Measurements from ENCODE around the gene LHX2. TPM values are rescaled to one million over a fixed set of nuclear protein-coding genes. Genes with fewer than 3 reads are reported as not detected.

Gene LHX2
- total and polyA plus RNA-seq, 2 donors = 0.19 to 0.57 TPM

GRCh38 chr9:124015661-124016131 lies 4.1 kb downstream of the LHX2 start:
- DNase-seq (ENCODE audit: low read depth in 6 of 9, low spot score in 9 of 9) = no peak
- WGBS = 12% methylated on average over 26 of the region's 26 CpGs

GRCh38 chr9:124016175-124017050 lies 4.8 kb downstream of the LHX2 start:
- no peak for DNase-seq (ENCODE audit: low read depth in 6 of 9, low spot score in 9 of 9)
- H3K9me3 ChIP-seq (ENCODE audit: control insufficient read depth in 2 of 2, insufficient read depth in 1 of 2, low read length in 1 of 2) = peaks cover 2 to 8% of the 10 kb centered on the region in 2 donors
- peaks cover 83 to 100% of the 10 kb centered on the region in 2 donors for H3K27me3 ChIP-seq (ENCODE audit: control insufficient read depth in 2 of 2, insufficient read depth in 1 of 2, low read length in 1 of 2)
- no peak overlapping the region for H3K4me3 ChIP-seq (ENCODE audit: low read length in 2 of 2)
- WGBS = 7% methylated on average over 45 of the region's 45 CpGs
- no peak overlapping the region for H3K27ac ChIP-seq (ENCODE audit: low read depth in 1 of 2, low read length in 1 of 2)
- no peaks in the 10 kb centered on the region for H3K36me3 ChIP-seq (ENCODE audit: control insufficient read depth in 2 of 2, insufficient read depth in 2 of 2, low read length in 1 of 2)
- H3K4me1 ChIP-seq (ENCODE audit: control insufficient read depth in 2 of 2, insufficient read depth in 2 of 2, low read length in 2 of 2) = peaks cover 3 to 5% of the 10 kb centered on the region in 2 donors

More at GRCh38 chr9:124015661-124016131, 4.1 kb downstream of the LHX2 start:
- H3K36me3 ChIP-seq (ENCODE audit: control insufficient read depth in 2 of 2, insufficient read depth in 2 of 2, low read length in 1 of 2) = no peaks in the 10 kb centered on the region
- peaks cover 4 to 13% of the 10 kb centered on the region in 2 donors for H3K9me3 ChIP-seq (ENCODE audit: control insufficient read depth in 2 of 2, insufficient read depth in 1 of 2, low read length in 1 of 2)
- no peak overlapping the region for H3K4me3 ChIP-seq (ENCODE audit: low read length in 2 of 2)
- peaks cover 83 to 100% of the 10 kb centered on the region in 2 donors for H3K27me3 ChIP-seq (ENCODE audit: control insufficient read depth in 2 of 2, insufficient read depth in 1 of 2, low read length in 1 of 2)
- peaks cover 3 to 8% of the 10 kb centered on the region in 2 donors for H3K4me1 ChIP-seq (ENCODE audit: control insufficient read depth in 2 of 2, insufficient read depth in 2 of 2, low read length in 2 of 2)
- no peak overlapping the region for H3K27ac ChIP-seq (ENCODE audit: low read depth in 1 of 2, low read length in 1 of 2)

- Histone ChIP-seq H3K27me3 (ENCODE audit: control insufficient read depth in 2 of 2, insufficient read depth in 1 of 2, low read length in 1 of 2) (peaks cover 83 to 100% of the 10 kb centered on the region in 2 donors), H3K4me3 (ENCODE audit: low read length in 2 of 2) (no peak overlapping the region), H3K27ac (ENCODE audit: low read depth in 1 of 2, low read length in 1 of 2) (no peak overlapping the region), H3K4me1 (ENCODE audit: control insufficient read depth in 2 of 2, insufficient read depth in 2 of 2, low read length in 2 of 2) (peaks cover 0 to 5% of the 10 kb centered on the region in 2 donors), H3K9me3 (ENCODE audit: control insufficient read depth in 2 of 2, insufficient read depth in 1 of 2, low read length in 1 of 2) (peaks cover 2 to 5% of the 10 kb centered on the region in 2 donors), H3K36me3 (ENCODE audit: control insufficient read depth in 2 of 2, insufficient read depth in 2 of 2, low read length in 1 of 2) (no peaks in the 10 kb centered on the region)
- DNase-seq (ENCODE audit: low read depth in 6 of 9, low spot score in 9 of 9) = no peak
- 5% methylated on average over 73 of the region's 73 CpGs for WGBS
These were observed 5.7 kb downstream of the LHX2 start for GRCh38 chr9:124017051-124017928.

- Histone ChIP-seq H3K4me3 (ENCODE audit: low read length in 2 of 2) (no peak overlapping the region), H3K36me3 (ENCODE audit: control insufficient read depth in 2 of 2, insufficient read depth in 2 of 2, low read length in 1 of 2) (no peaks in the 10 kb centered on the region), H3K27me3 (ENCODE audit: control insufficient read depth in 2 of 2, insufficient read depth in 1 of 2, low read length in 1 of 2) (peaks cover 82 to 100% of the 10 kb centered on the region in 2 donors), H3K4me1 (ENCODE audit: control insufficient read depth in 2 of 2, insufficient read depth in 2 of 2, low read length in 2 of 2) (peaks cover 0 to 5% of the 10 kb centered on the region in 2 donors), H3K27ac (ENCODE audit: low read depth in 1 of 2, low read length in 1 of 2) (no peak overlapping the region), H3K9me3 (ENCODE audit: control insufficient read depth in 2 of 2, insufficient read depth in 1 of 2, low read length in 1 of 2) (peaks cover 0 to 2% of the 10 kb centered on the region in 2 donors)
- no peak for DNase-seq (ENCODE audit: low read depth in 6 of 9, low spot score in 9 of 9)
- WGBS = 5% methylated on average over 64 of the region's 64 CpGs
These were observed 6.6 kb downstream of the LHX2 start for GRCh38 chr9:124017929-124018729.

- H3K27ac ChIP-seq (ENCODE audit: low read depth in 1 of 2, low read length in 1 of 2) = no peak overlapping the region
- peaks cover 0 to 5% of the 10 kb centered on the region in 2 donors for H3K4me1 ChIP-seq (ENCODE audit: control insufficient read depth in 2 of 2, insufficient read depth in 2 of 2, low read length in 2 of 2)
- peaks cover 0 to 2% of the 10 kb centered on the region in 2 donors for H3K9me3 ChIP-seq (ENCODE audit: control insufficient read depth in 2 of 2, insufficient read depth in 1 of 2, low read length in 1 of 2)
- no peak for DNase-seq (ENCODE audit: low read depth in 6 of 9, low spot score in 9 of 9)
- H3K4me3 ChIP-seq (ENCODE audit: low read length in 2 of 2) = no peak overlapping the region
- WGBS = 7% methylated on average over 21 of the region's 21 CpGs
- peaks cover 78 to 100% of the 10 kb centered on the region in 2 donors for H3K27me3 ChIP-seq (ENCODE audit: control insufficient read depth in 2 of 2, insufficient read depth in 1 of 2, low read length in 1 of 2)
- H3K36me3 ChIP-seq (ENCODE audit: control insufficient read depth in 2 of 2, insufficient read depth in 2 of 2, low read length in 1 of 2) = no peaks in the 10 kb centered on the region
These were observed 7.4 kb downstream of the LHX2 start for GRCh38 chr9:124018730-124019697.

- no peak overlapping the region for H3K4me3 ChIP-seq (ENCODE audit: low read length in 2 of 2)
- H3K27me3 ChIP-seq (ENCODE audit: control insufficient read depth in 2 of 2, insufficient read depth in 1 of 2, low read length in 1 of 2) = peaks cover 75 to 100% of the 10 kb centered on the region in 2 donors
- peaks cover 0 to 5% of the 10 kb centered on the region in 2 donors for H3K4me1 ChIP-seq (ENCODE audit: control insufficient read depth in 2 of 2, insufficient read depth in 2 of 2, low read length in 2 of 2)
- H3K27ac ChIP-seq (ENCODE audit: low read depth in 1 of 2, low read length in 1 of 2) = no peak overlapping the region
- WGBS = 12% methylated on average over 15 of the region's 15 CpGs
- H3K36me3 ChIP-seq (ENCODE audit: control insufficient read depth in 2 of 2, insufficient read depth in 2 of 2, low read length in 1 of 2) = no peaks in the 10 kb centered on the region
- DNase-seq (ENCODE audit: low read depth in 6 of 9, low spot score in 9 of 9) = no peak
- H3K9me3 ChIP-seq (ENCODE audit: control insufficient read depth in 2 of 2, insufficient read depth in 1 of 2, low read length in 1 of 2) = peaks cover 0 to 2% of the 10 kb centered on the region in 2 donors
These were observed 8.4 kb downstream of the LHX2 start for GRCh38 chr9:124019771-124020519.

- H3K27me3 ChIP-seq (ENCODE audit: control insufficient read depth in 2 of 2, insufficient read depth in 1 of 2, low read length in 1 of 2) = peaks cover 67 to 97% of the 10 kb centered on the region in 2 donors
- peaks cover 0 to 2% of the 10 kb centered on the region in 2 donors for H3K9me3 ChIP-seq (ENCODE audit: control insufficient read depth in 2 of 2, insufficient read depth in 1 of 2, low read length in 1 of 2)
- no peak overlapping the region for H3K27ac ChIP-seq (ENCODE audit: low read depth in 1 of 2, low read length in 1 of 2)
- 13% methylated on average over 31 of the region's 31 CpGs for WGBS
- no peaks in the 10 kb centered on the region for H3K36me3 ChIP-seq (ENCODE audit: control insufficient read depth in 2 of 2, insufficient read depth in 2 of 2, low read length in 1 of 2)
- H3K4me3 ChIP-seq (ENCODE audit: low read length in 2 of 2) = no peak overlapping the region
- no peak for DNase-seq (ENCODE audit: low read depth in 6 of 9, low spot score in 9 of 9)
- H3K4me1 ChIP-seq (ENCODE audit: control insufficient read depth in 2 of 2, insufficient read depth in 2 of 2, low read length in 2 of 2) = peaks cover 0 to 5% of the 10 kb centered on the region in 2 donors
These were observed 9.2 kb downstream of the LHX2 start for GRCh38 chr9:124020520-124021384.

All from thymus (tissue), 11 donors.